GM18526 (cell line): ENCODE measurements around the gene ANKRD33.

Experiments
- POLR2A ChIP-seq: IDR thresholded peaks from 3 replicates; pipeline ENCODE4 v1.6.1; 2011; ENCODE audit not compliant: insufficient read length; ENCODE audit errors: extremely low read depth

The ANKRD33 gene

DNA sequence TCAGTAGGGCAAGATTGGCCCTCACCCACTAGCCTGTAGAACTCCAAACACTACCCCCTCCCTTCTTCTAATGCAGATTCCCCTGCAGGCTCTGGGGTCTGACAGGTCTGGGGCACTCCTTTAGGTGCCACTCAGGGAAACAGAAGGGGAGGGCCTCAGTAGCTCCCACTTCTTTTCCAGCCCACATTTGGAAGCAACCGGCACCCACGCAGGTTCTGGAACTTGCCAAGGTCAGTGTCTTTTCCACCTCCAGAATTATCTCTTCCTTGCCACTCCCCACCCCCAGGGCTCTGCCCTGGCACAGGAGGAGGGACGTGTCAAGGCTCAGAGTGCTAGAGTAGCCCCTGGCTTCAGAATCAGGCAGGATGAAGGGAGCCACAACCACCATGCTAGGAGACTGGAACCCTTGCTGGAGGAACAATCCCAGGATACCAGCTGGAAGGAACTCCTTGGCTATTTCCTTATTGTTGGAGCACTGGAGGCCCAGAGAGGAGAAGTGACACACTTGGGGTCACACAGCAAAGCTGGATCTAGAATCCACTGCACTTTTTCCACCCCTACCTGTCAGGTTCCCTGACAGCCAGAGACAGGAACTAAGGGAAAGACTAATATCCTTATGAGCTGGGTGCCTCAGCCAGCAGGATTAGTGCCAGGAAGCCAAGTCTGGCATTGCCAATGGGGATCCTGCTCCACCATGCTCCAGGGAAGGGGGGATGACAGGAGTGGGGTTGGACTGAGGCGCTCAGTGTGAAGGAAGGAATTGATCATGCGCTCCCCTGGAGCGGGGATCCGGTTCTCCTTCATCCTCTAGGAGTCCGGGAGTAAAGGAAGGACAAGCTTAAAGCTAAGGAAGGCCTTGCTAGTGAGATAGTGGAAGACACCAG, 37.6 kb upstream of the ANKRD33 start:
- TF ChIP-seq POLR2A = no peak

DNA sequence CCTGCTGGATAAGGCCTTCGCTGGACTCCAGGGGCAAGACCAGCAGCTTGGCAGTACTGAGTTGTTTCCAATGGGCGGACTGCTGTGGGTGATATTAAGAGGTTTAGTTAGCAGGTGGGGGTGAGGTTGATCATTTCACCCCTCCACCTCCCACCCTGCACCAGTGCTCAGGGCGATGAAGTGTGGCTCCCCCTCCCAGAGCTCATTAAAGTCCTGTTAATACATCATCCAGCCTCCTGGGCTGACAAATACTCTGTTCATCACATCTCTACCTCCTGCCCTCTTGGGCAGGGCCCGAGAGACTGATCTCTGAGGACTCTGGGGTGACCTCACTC, 37.0 kb upstream of the ANKRD33 start:
- TF ChIP-seq POLR2A = no peak

DNA sequence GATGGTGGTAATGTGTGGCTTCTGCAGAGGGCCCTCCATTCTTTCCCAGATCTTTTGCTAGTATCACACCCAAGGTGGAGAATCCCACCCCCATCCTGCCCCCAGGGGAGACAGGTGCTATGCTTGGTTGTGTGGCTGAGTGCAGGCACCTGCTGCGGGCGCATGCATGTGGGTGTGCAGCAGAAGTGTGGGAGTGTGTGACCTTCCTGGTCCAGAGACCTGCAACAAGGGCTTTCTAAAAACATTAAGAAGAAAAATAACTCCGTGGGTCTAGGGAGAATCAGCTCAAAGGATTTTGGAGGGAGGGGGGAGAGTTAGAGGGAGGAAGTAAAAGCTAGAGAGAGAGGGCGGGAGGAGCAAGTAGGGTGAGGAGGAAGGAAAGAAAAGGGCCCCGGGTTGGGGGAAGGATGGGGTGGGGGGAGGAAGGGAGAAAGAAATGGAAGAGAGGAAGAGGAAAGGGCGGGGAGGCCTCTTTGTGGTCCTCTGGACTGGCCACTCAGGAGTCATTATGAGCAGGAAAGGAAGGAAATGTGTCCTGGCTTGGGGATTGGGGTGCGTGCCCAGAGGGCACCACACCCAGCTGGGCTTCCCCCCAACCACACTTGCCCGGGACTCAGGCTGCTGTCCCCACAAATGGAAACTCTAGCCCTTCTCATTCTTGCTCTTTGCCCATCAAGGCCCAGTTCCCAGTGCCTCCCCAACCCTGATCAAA, 36.3 kb upstream of the ANKRD33 start:
- TF ChIP-seq POLR2A = no peak

DNA sequence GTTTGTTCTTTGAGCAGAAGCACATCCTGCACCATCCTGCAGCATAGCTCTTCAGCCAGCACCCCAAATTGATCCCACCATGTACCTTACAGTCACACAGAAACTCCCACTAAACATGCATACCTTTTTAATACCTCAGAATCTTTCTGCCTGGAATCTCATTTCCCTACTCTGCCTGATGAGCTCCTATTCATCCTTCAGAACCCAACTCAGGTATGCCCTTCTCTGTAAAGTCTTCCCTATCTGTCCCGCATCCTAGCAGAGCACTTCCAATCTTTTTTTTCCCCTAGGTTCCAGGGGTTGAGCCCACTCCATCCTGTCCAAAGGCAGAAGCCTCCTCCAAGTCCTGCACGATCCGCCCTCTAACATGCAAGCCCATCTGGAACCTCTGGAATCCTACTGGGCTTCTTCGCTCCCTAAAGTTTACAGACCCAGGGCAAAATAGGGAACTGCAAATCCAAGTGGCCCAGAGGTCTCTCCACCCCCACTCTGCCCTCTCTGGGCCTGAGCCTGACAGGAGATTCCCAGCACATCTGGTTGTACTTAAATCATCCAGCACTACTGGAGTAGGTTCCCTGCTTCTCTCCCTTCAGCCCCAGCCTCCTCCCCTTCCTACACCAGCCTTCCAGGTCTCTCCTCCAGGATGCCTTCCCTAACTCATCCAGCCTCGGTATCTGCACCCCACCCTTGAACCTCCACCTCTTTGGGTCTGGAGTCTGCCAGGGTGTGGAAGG, 35.3 kb upstream of the ANKRD33 start:
- TF ChIP-seq POLR2A = no peak

DNA sequence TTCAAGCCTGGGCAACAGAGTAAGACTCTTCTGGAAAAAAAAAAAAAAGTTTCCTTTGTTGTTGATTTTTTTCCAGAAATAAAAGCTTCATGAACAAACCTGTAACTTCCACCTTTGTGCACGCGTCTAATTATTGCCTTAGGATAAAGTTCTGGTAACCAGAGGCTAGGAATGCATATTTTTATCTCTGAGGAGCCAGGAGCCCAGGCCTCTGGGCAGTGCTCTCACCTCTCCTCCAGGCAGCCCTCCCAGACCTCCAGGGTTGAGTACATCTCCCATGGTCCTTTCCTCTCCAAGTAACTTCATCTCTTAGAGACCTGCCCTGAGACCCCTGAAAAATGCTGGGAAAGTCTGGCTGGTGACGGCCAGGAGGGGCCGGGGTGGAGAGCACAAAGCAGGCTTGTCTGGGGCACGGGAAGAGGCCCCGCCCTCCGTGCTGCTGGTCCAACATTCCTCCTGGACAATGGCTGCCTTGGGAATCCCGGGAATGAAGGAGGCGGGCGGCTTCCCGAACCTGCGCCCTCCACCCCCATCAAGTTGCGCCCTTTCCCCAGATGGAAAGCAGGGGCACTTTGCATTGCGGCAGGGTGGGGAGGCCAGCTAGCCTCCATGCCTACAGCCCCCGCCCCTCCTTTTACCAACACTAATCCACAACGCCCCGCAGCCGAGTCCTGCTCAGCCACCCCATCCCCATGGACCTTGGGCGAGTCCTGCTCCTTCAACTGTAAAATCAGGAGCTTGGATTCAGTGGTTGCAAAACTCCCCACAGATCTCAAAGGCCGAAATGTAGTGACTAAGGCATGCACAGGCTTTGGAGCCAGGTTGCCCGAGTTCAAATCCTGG, 32.1 kb upstream of the ANKRD33 start:
- TF ChIP-seq POLR2A = no peak

DNA sequence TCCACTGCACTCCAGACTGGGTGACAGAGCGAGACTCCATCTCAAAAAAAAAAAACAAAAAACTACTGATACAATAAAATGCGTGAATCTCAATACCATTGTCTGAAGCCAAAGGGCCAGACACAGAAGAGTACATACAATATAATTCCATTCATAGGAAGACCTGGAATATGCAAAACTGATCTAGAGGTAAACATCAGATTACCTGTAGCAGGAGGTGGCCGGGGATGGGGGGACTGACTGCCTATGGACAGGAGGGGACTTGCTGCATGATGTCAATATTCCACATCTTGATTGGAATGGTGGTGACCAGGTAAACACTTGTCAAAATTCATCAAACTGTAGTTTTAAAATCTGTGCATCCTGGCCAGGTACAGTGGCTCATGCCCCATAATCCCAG, 26.9 kb upstream of the ANKRD33 start:
- TF ChIP-seq POLR2A = no peak

DNA sequence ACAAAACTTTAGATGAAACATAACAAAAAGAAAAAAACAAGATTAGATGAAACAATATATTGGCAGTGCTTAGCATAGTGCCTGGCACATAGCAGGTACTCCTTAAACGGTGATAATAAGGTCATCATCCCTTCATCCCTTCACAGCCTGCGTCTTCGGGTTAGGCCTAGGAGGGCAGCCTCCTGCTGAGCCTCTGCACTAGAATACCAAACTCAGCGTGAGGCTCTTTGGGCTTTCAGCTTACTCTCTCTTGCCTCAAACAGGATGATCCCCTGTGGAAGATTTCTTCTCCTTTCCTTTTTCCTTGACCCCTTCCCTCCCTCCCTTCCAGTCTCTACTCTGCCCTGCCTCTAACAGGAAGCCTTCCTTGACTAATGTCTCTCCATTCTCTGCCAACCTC, 25.0 kb upstream of the ANKRD33 start:
- TF ChIP-seq POLR2A = no peak

DNA sequence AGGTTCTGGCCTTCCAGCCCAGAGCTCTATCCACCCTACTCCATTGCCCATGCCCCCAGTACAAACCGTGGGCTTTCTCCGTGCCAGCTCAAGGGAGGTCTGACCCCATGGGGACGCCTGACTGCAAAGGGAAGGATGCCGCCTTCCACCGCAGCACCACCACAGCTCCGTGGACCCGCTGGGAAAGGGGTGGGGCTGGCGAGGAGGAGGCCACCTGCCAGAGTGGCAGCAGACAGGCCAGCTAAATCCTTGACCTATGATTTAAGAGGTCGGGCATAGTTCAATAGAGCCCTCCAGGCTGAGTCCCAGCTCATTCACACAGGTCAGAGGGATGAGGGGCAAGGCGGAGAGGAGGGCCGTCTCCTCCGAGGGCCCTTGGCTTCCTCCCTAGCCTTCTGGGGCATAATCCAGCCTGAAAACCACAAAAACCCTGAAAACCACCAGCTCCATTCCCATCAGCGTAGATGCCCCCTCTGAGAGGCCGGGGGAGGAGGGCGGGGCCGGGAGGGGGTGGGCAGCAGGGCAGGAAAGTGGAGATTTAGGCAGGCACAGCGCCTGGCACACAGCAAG, 24.5 kb upstream of the ANKRD33 start:
- TF ChIP-seq POLR2A = no peak

DNA sequence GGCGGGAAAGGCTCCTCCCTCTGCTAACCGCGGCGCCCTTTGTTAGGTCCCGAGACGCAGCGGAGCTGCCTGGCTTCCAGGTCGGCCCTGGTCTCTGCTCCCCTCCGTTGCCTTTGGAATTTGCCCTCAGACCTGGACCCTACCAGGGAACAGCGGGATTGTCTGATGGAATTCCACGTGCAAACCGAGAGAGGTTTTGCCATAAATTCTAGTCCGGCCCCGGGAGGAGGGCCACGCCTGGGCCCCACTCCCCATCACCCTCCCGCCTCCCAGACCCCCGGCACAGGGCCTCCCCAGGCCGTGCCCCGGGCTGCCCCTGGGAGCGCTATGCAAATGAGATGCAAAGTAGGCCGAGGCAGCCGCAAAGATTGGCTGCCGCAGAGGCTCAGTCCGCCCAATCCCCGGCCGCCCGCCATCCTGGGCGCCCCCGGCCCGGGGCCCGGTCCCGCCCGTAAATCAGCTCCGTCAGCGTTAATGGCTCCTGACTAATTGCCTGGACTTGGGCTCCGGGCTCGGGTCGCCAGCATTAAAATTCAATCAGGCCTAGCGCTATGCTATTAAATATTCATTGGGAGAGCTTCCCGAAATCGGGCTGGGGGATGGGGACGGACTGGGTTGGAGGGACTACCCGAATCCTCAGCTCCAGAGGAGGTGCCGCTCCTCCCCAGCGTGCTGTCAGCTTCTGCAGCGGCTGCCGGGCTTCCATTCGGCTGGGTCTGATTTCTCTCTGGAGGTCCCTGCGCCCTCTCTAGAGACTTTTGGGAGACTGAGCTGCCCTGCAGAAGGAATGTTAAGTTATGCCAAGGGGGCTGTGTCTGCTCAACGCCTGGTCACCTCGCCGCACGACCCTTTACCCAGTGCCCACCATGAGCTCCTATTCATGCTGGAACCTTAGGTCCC, 23.7 kb upstream of the ANKRD33 start:
- TF ChIP-seq POLR2A = no peak

DNA sequence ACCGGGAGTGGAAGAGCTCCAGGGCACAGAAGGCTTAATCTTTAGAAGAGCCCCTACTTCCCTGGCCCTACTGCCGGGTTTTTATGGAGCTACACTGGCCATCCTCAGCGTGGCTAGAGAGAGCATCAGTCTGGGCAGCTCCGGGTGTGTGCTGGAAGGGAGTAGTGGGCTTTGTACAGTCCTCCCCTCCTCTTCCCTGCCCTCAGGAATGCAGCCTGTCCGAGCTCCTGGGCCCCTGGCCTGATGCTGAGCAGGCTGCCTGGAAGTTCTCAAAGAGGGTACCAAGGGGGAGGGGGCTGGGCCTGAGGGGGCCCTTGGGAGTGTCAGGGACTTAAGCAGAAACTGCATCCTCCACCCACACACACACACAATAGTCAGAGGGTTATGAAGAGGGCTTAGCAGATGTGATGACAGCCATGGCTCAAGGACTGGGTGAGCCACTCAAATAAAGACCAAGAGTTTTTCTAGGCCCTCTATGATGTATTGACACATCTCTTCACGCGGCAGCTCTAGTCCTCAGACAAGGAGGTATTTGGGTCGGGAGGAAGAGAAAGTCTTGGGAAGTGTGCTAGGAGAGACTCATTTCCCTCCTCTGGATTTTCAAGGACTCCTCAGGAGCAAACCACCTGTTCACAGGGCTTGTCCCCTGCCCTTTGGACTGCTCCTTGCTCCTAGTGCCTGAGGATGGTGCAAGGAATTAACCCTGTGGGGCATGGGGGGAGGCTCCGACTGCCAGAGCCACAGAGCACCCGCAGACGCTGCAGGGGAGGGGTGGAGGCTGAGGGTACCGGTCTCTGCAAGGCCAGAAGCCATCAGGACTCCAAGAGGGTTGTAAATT, 22.9 kb upstream of the ANKRD33 start:
- no peak for TF ChIP-seq POLR2A

DNA sequence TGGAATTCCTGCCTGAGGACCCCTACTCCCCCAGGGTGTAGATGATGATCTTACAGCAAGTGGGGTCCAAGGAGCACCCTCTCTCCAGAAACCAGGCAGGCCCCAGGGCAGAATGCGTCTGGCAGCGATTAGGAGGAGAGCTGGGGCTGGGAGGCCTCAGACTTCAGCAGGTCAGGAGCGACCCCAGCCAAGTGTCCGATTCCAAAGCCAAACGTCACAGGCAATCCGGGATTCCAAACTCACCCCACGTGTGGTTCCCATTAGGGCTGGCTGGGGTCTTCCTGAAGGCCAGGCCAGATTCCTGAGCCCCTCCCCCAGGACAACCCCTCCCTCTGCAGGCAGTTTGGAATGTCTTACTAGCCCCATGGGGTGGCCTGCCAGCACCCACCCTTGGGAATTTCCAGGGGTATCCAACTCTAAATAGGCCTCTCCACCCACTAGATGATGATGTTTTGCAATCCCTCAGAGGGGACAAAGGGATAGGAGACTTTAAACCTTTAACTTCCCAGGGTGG, 22.1 kb upstream of the ANKRD33 start:
- TF ChIP-seq POLR2A = no peak

DNA sequence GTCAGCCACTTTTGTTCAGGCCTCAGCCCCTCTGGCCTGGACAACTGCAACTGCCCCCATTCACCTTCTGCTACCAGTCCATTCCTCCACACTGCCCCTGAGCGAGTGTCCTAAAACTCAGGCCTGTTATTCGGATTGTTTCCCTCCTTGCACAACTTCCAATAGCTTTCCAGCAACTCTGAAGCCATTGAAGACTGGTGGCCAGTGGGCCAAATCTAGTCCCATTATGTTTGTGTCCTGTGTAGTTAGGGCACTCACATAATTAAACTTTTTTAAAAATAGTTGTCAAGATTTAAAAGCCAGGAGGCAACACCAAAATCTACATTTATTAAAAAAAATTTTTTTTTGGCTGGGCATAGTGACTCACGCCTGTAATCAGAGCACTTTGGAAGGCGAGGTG, 21.6 kb upstream of the ANKRD33 start:
- TF ChIP-seq POLR2A = no peak

DNA sequence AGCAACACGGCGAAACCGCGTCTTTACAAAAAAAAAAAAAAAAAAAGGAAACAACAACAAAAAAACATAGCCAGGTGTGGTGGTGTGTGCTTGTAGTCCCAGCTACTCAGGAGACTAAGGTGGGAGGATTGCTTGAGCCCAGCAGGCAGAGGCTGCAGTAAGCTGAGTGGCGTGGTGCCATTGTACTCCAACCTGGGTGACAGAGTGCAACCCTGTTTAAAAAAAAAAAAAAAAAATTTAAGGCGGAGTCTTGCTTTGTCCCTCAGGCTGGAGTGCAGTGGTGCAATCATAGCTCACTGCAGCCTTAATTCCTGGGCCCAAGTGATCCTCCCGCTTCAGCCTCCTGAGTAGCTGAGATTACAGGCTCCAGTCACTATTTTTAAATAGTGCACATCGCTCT, 21.1 kb upstream of the ANKRD33 start:
- no peak for TF ChIP-seq POLR2A
